HG03139 (cell line): ENCODE measurements around the gene CAPZB.

Source experiments
- ATAC-seq: cut with Tn5 transposase; IDR thresholded peaks from one replicate; pipeline ENCODE4 v1.9.1; 2021; ENCODE audit not compliant: unreplicated experiment

Gene CAPZB

GRCh38 chr1:19336543-19336942 is 148.8 kb downstream of the CAPZB start:
- ATAC-seq = no peak

- no peak for ATAC-seq
Measured at GRCh38 chr1:19333587-19334354, 151.6 kb downstream of the CAPZB start.

- ATAC-seq = no peak
Measured at GRCh38 chr1:19332832-19333231, 152.5 kb downstream of the CAPZB start.

GRCh38 chr1:19331262-19331878 is 154.0 kb downstream of the CAPZB start:
- ATAC-seq = no peak

- no peak for ATAC-seq
Measured at GRCh38 chr1:19330449-19331135, 154.7 kb downstream of the CAPZB start.

GRCh38 chr1:19329611-19330010 is 155.7 kb downstream of the CAPZB start:
- no peak for ATAC-seq

- ATAC-seq = no peak
Measured at GRCh38 chr1:19329188-19329587, 156.2 kb downstream of the CAPZB start.

GRCh38 chr1:19328486-19328885 is 156.9 kb downstream of the CAPZB start:
- ATAC-seq = no peak

- no peak for ATAC-seq
Measured at GRCh38 chr1:19327736-19328135, 157.6 kb downstream of the CAPZB start.

GRCh38 chr1:19327301-19327700 is 158.0 kb downstream of the CAPZB start:
- ATAC-seq = no peak

- ATAC-seq = no peak
Measured at GRCh38 chr1:19326748-19327065, 158.6 kb downstream of the CAPZB start.

- ATAC-seq = no peak
Measured at GRCh38 chr1:19325958-19326747, 159.2 kb downstream of the CAPZB start.

GRCh38 chr1:19325368-19325957 is 159.9 kb downstream of the CAPZB start:
- ATAC-seq = no peak

- no peak for ATAC-seq
Measured at GRCh38 chr1:19324665-19324990, 160.7 kb downstream of the CAPZB start.

GRCh38 chr1:19323987-19324664 is 161.2 kb downstream of the CAPZB start:
- no peak for ATAC-seq

GRCh38 chr1:19322481-19322880 is 162.9 kb downstream of the CAPZB start:
- no peak for ATAC-seq

- ATAC-seq = no peak
Measured at GRCh38 chr1:19321071-19321470, 164.3 kb downstream of the CAPZB start.

- ATAC-seq = no peak
Measured at GRCh38 chr1:19319196-19319595, 166.1 kb downstream of the CAPZB start.

GRCh38 chr1:19317126-19317910 is 168.0 kb downstream of the CAPZB start:
- ATAC-seq = no peak
